HEK293 (cell line): ENCODE results near the gene ST7.

Experiments
- ZNF221 ChIP-seq: fragments of 450-650 bp; formaldehyde crosslinking; IDR thresholded peaks from 2 replicates; pipeline ENCODE4 v1.5.1; 2017; ENCODE audit warnings: missing biosample characterization, missing genetic modification characterization, borderline replicate concordance
- ZNF37A ChIP-seq: fragments of 450-650 bp; IDR thresholded peaks from 2 replicates; pipeline ENCODE4 v1.5.1; 2018; ENCODE audit warnings: missing biosample characterization, missing genetic modification characterization
- TF ChIP-seq, protein P1 (sequence below): fragments of 450-650 bp; formaldehyde crosslinking; IDR thresholded peaks from 2 replicates; pipeline ENCODE4 v1.5.1; 2016; ENCODE audit warnings: missing biosample characterization, missing genetic modification characterization

DNA sequence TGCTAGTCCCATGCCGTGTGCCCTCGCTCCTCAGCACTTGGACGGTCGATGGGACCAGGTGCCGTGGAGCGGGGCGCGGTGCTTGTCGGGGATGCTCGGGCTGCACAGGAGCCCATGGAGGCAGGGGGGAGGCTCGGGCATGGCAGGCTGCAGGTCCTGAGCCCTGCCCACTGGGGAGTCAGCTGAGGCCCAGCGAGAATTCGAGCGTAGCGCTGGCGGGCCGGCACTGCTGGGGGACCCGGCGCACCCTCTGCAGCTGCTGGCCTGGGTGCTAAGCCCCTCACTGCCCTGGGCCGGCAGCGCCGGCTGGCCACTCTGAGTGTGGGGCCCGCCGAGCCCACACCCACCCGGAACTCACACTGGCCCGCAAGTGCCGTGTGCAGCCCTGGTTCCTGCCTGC is 44.7 kb downstream of the ST7 start:
- TF ChIP-seq ZNF221 (no peak), ZNF37A (tag by site-specific recombination) (no peak)
- TF ChIP-seq, protein P1, sequence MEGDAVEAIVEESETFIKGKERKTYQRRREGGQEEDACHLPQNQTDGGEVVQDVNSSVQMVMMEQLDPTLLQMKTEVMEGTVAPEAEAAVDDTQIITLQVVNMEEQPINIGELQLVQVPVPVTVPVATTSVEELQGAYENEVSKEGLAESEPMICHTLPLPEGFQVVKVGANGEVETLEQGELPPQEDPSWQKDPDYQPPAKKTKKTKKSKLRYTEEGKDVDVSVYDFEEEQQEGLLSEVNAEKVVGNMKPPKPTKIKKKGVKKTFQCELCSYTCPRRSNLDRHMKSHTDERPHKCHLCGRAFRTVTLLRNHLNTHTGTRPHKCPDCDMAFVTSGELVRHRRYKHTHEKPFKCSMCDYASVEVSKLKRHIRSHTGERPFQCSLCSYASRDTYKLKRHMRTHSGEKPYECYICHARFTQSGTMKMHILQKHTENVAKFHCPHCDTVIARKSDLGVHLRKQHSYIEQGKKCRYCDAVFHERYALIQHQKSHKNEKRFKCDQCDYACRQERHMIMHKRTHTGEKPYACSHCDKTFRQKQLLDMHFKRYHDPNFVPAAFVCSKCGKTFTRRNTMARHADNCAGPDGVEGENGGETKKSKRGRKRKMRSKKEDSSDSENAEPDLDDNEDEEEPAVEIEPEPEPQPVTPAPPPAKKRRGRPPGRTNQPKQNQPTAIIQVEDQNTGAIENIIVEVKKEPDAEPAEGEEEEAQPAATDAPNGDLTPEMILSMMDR (tag by site-specific recombination): no peak
